K562 (cell line): ENCODE data around the gene TRAK1. TPM values are rescaled to one million over a fixed set of nuclear protein-coding genes. Genes with fewer than 3 reads are reported as not detected.

Source experiments
- ATAC-seq: fragments of 200-7000 bp; cut with Tn5 transposase; 3 replicates; pipeline ENCODE4 v1.9.1; 2020; ENCODE audit warnings: moderate library complexity
- BruUV-seq: library from RNA; stranded (reverse); fragments of 400-500 nt; replicated peaks from 2 replicates; lab custom pipeline; 2021; lab: Mats Ljungman, UMichigan
- CTCF ChIA-PET: fragments of 300-600 bp; formaldehyde crosslinking; extraction: SDS; loops from one replicate; lab custom pipeline; 2021; ENCODE audit warnings: low intra/inter-chr PET ratio; lab: Yijun Ruan, JAX
- POLR2A ChIA-PET: fragments of 300-600, 350-650 bp; sonication (Branson Sonifier 250); formaldehyde crosslinking; extraction: SDS; loops from one replicate; lab custom pipeline; 2021; ENCODE audit warnings: antibody characterized with exemption, inconsistent platforms; lab: Yijun Ruan, JAX
- DNase-seq, 4 experiments: peaks; one replicate each; pipeline versions ENCODE4 v3.0.0 to v3.0.0-alpha.2; 2011 to 2018; ENCODE audit warnings: low spot score in 3 of 4, mixed read lengths in 3 of 4; ENCODE audit errors: extremely low read depth in 1 of 4
- FAIRE-seq: peaks from 2 replicates; lab custom pipeline; 2011; peaks lifted over from hg19 to GRCh38; lab: Jason Lieb, UNC
- H2AFZ ChIP-seq: 2 replicates; pipeline ENCODE4 v1.6.0; 2011; ENCODE audit warnings: low read depth, low read length, control low read depth, inconsistent platforms
- H3K27ac ChIP-seq: fragments of 200-600 bp; 3 replicates; pipeline ENCODE4 v1.8.0; 2011; ENCODE audit warnings: low read depth, mild to moderate bottlenecking, control low read depth, inconsistent platforms, low read length, moderate library complexity, mixed read lengths; ENCODE audit errors: extremely low read depth
- H3K27me3 ChIP-seq, 2 experiments: fragments of 300-600 bp in 1 of 2; 2 replicates in 1 of 2; 3 replicates in 1 of 2; pipeline versions ENCODE4 v1.6.0 to v1.8.0; 2011; ENCODE audit warnings: inconsistent platforms in 2 of 2, low read length in 2 of 2, mild to moderate bottlenecking in 1 of 2, mixed read lengths in 1 of 2, moderate library complexity in 1 of 2; ENCODE audit not compliant: control insufficient read depth in 2 of 2, insufficient read depth in 2 of 2
- H3K36me3 ChIP-seq: fragments of 300-600 bp; 3 replicates; pipeline ENCODE4 v1.8.0; 2011; ENCODE audit warnings: mild to moderate bottlenecking, low read length, inconsistent platforms; ENCODE audit not compliant: control insufficient read depth, insufficient read depth
- H3K4me1 ChIP-seq, 2 experiments: fragments of 200-600 bp in 1 of 2; replicated peaks in 1 of 2; 2 replicates in 1 of 2; 3 replicates in 1 of 2; pipeline versions ENCODE4 v1.5.1 to v1.8.0; 2011; ENCODE audit warnings: inconsistent platforms in 2 of 2, low read length in 2 of 2, mild to moderate bottlenecking in 1 of 2, mixed read lengths in 1 of 2, moderate library complexity in 1 of 2; ENCODE audit not compliant: control insufficient read depth in 2 of 2, insufficient read depth in 2 of 2
- H3K4me2 ChIP-seq: 2 replicates; pipeline ENCODE4 v1.6.1; 2011; ENCODE audit warnings: low read length, control low read depth, inconsistent platforms, mixed read lengths; ENCODE audit not compliant: insufficient read depth
- H3K4me3 ChIP-seq: fragments of 200-600 bp; sonication (generic), shearing (Covaris generic); 2 replicates; pipeline ENCODE4 v1.5.1; 2016; ENCODE audit warnings: control low read depth, inconsistent platforms
- H3K79me2 ChIP-seq: fragments of 200-600 bp; 3 replicates; pipeline ENCODE4 v1.8.0; 2011; ENCODE audit warnings: low read length, inconsistent platforms; ENCODE audit not compliant: control insufficient read depth, insufficient read depth
- H3K9ac ChIP-seq, 2 experiments: 2 replicates each; pipeline versions ENCODE4 v1.6.0 to v1.6.1; 2011; ENCODE audit warnings: low read depth in 2 of 2, low read length in 2 of 2, control low read depth in 1 of 2, inconsistent platforms in 1 of 2, mild to moderate bottlenecking in 1 of 2, mixed read lengths in 1 of 2; ENCODE audit not compliant: insufficient read depth in 1 of 2
- H3K9me1 ChIP-seq: one replicate; pipeline ENCODE4 v1.6.0; 2011; ENCODE audit warnings: inconsistent platforms, mild to moderate bottlenecking, low read length, moderate library complexity; ENCODE audit not compliant: control insufficient read depth, insufficient read depth
- H3K9me3 ChIP-seq: replicated peaks from 2 replicates; pipeline ENCODE4 v1.5.1; 2011; ENCODE audit warnings: low read depth, low read length, inconsistent platforms; ENCODE audit not compliant: control insufficient read depth, insufficient read depth
- H4K20me1 ChIP-seq: replicated peaks from 2 replicates; pipeline ENCODE4 v1.6.1; 2011; ENCODE audit warnings: low read length, inconsistent platforms, mixed read lengths; ENCODE audit not compliant: control insufficient read depth, insufficient read depth
- ARID1B ChIP-seq: fragments of 450-650 bp; IDR thresholded peaks from 2 replicates; pipeline ENCODE4 v1.6.1; 2016; ENCODE audit warnings: antibody characterized with exemption, mild to moderate bottlenecking, inconsistent platforms
- ATF4 ChIP-seq: fragments of 450-650 bp; formaldehyde crosslinking; IDR thresholded peaks from 2 replicates; pipeline ENCODE4 v1.4.0; 2022; ENCODE audit warnings: mild to moderate bottlenecking, moderate library complexity
- BACH1 ChIP-seq: fragments of 200-800 bp; sonication (Bioruptor generic); IDR thresholded peaks from 2 replicates; pipeline ENCODE4 v1.6.1; 2016; ENCODE audit warnings: missing genetic modification characterization, missing compliant biosample characterization
- CBX2 ChIP-seq: fragments of 200-600 bp; sonication (generic); IDR thresholded peaks from one replicate; pipeline ENCODE4 v1.6.1; 2012; ENCODE audit warnings: mild to moderate bottlenecking, low read length, inconsistent platforms; ENCODE audit not compliant: insufficient read depth, poor library complexity, severe bottlenecking
- CEBPB ChIP-seq: fragments of 450-650 bp; IDR thresholded peaks from 2 replicates; pipeline ENCODE4 v1.6.1; 2016; ENCODE audit warnings: missing genetic modification characterization, missing compliant biosample characterization
- GABPB2 ChIP-seq: fragments of 250-450 bp; sonication (Bioruptor Pico); conservative IDR thresholded peaks from 2 replicates; pipeline ENCODE4 v1.5.1; 2021; ENCODE audit warnings: mild to moderate bottlenecking
- GTF2A2 ChIP-seq: IDR thresholded peaks from 2 replicates; pipeline ENCODE4 v1.6.1; 2016; ENCODE audit warnings: mild to moderate bottlenecking, missing genetic modification characterization, missing compliant biosample characterization
- ID3 ChIP-seq, 2 experiments: fragments of 250-450 bp in 1 of 2; fragments of 450-650 bp in 1 of 2; sonication (Bioruptor Pico) in 1 of 2; IDR thresholded peaks; 2 replicates each; pipeline versions ENCODE4 v1.6.1 to v1.8.0; 2016 to 2021; ENCODE audit warnings: mild to moderate bottlenecking in 2 of 2, moderate library complexity in 2 of 2, missing compliant biosample characterization in 1 of 2, missing genetic modification characterization in 1 of 2
- KLF10 ChIP-seq: fragments of 250-450 bp; sonication (Bioruptor Pico); IDR thresholded peaks from 2 replicates; pipeline ENCODE4 v1.6.1; 2021; ENCODE audit warnings: matching md5 sums
- MLX ChIP-seq, 2 experiments: fragments of 450-650 bp in 1 of 2; sonication (generic) in 1 of 2; formaldehyde crosslinking; conservative IDR thresholded peaks; 2 replicates each; pipeline versions ENCODE4 v1.4.0 to v1.8.1; 2020 to 2022; ENCODE audit warnings: mild to moderate bottlenecking in 1 of 2, missing genetic modification reagents in 1 of 2
- STAT5B ChIP-seq: fragments of 250-450 bp; sonication (Bioruptor Pico); IDR thresholded peaks from 2 replicates; pipeline ENCODE4 v1.8.0; 2021; ENCODE audit warnings: mild to moderate bottlenecking, inconsistent platforms
- ZNF232 ChIP-seq: sonication (generic); formaldehyde crosslinking; IDR thresholded peaks from 2 replicates; pipeline ENCODE4 v1.8.0; 2022; ENCODE audit warnings: mild to moderate bottlenecking, missing genetic modification reagents
- ZNF511 ChIP-seq: sonication (generic); formaldehyde crosslinking; IDR thresholded peaks from 2 replicates; pipeline ENCODE4 v1.8.0; 2022; ENCODE audit warnings: mild to moderate bottlenecking, missing genetic modification reagents
- WGBS: fragments of 100-300 bp; shearing (Covaris generic); methylation state at CpG from one replicate; pipeline ENCODE4 v1.1.6; 2016; ENCODE audit warnings: low coverage, mixed read lengths; ENCODE audit not compliant: insufficient coverage; ENCODE audit errors: missing lambda C conversion rate; 5-methylcytosine and 5-hydroxymethylcytosine counted together
- in situ Hi-C: fragments of 300-500 bp; cut with MboI; formaldehyde crosslinking; loops from 4 replicates; pipeline ENCODE4 v1.15.0; 2018; ENCODE audit warnings: inconsistent platforms, mixed read lengths
- intact Hi-C: fragments of 100-400 bp; cut with micrococcal nuclease; formaldehyde crosslinking; loops from 2 replicates; pipeline ENCODE4 v1.14.2; 2022
- polyA plus RNA-seq, 8 experiments: library from polyadenylated mRNA; depleted of rRNA in 4 of 8; stranded (reverse) in 5 of 8; unstranded in 3 of 8; fragments of >200 nt; fragmentation: Nextera tagmentation in 2 of 8; fragmentation: Illumina TruSeq in 1 of 8; extraction: Ambion mirVana in 2 of 8; extraction: Trizol in 1 of 8; gene quantifications; 2 replicates each; pipeline versions ENCODE4 v1.2.1 to v1.2.3, GENCODE V29; 2011 to 2014; ENCODE audit warnings: inconsistent platforms in 1 of 8, missing spikeins in 1 of 8
- total RNA-seq, 7 experiments: library from RNA; depleted of rRNA in 6 of 7; stranded (reverse); fragments of >200 nt in 6 of 7; fragmentation: Illumina TruSeq in 2 of 7; extraction: Trizol in 2 of 7; gene quantifications; 2 replicates each; pipeline versions ENCODE4 v1.2.1 to v1.2.3, GENCODE V29; 2011 to 2021; ENCODE audit warnings: low replicate concordance in 1 of 7

Gene TRAK1
- total and polyA plus RNA-seq, 9 of the 15 experiments (the other 6 are each of a cell fraction or from before 2014, with no cell fraction given), result 5.3 to 28.5 (median 17.5) TPM

- H3K9me1 ChIP-seq, result peaks cover 1% of the 10 kb centered on the region
- H3K4me1 ChIP-seq, result peaks cover 11 to 14% of the 10 kb centered on the region in 2 experiments
- H3K27ac ChIP-seq, result no peak overlapping the region
- intact Hi-C loops (no loop called here), in situ Hi-C loops (no loop called here)
- ChIA-PET POLR2A (interaction anchor here (1.1 kb wide), 1 partner anchor 23 kb away, joined by 4 read pairs; no protein-coding TSS in a partner anchor), CTCF (no interaction called here)
- H3K4me3 ChIP-seq, result no peak overlapping the region
- BruUV-seq, result no TSS peak
- H3K9ac ChIP-seq, result no peak overlapping the region
- H4K20me1 ChIP-seq, result peaks cover 6% of the 10 kb centered on the region
- no peak for ATAC-seq
- 0 out of 3 replicates have a peak, but pooled peaks cover 4% of the 10 kb centered on the region for H3K36me3 ChIP-seq
- 61% methylated on average over 2 of the region's 3 CpGs for WGBS
- H2AFZ ChIP-seq, result no peak overlapping the region
- H3K4me2 ChIP-seq, result no peak overlapping the region
- no peaks in the 10 kb centered on the region for H3K27me3 ChIP-seq
- H3K79me2 ChIP-seq, result no peaks in the 10 kb centered on the region; the same call in 2 of the 3 replicates
- FAIRE-seq, result no peak
- no peaks in the 10 kb centered on the region for H3K9me3 ChIP-seq
- DNase-seq, result no peak
- no peak for TF ChIP-seq STAT5B (CRISPR knock-in tag)
- no peak for TF ChIP-seq ARID1B
- no peak for TF ChIP-seq MLX (CRISPR knock-in tag; conservative IDR thresholded peaks at IDR 0.05)
- TF ChIP-seq ZNF511 (CRISPR knock-in tag), result no peak
- no peak for TF ChIP-seq CEBPB
- no peak for TF ChIP-seq CBX2
- no peak for TF ChIP-seq KLF10 (CRISPR knock-in tag)
- no peak for TF ChIP-seq GTF2A2 (tag)
- TF ChIP-seq ID3 (CRISPR knock-in tag; IDR thresholded peaks at IDR 0.05), result no peak
- TF ChIP-seq ID3 (tag; IDR thresholded peaks at IDR 0.05), result no peak
- no peak for TF ChIP-seq BACH1 (tag)
- no peak for TF ChIP-seq ATF4 (CRISPR knock-in tag)
- no peak for TF ChIP-seq ZNF232 (CRISPR knock-in tag)
- TF ChIP-seq GABPB2 (CRISPR knock-in tag), result no peak
Observed at GRCh38 chr3:42182555-42182954, 91.4 kb downstream of the TRAK1 start.
